ENCODE measurements around the gene ASIC4.

Gene ASIC4

GRCh38 chr2:219508971-219509779 lies 5.1 kb upstream of the ASIC4 start:
- H3K9me3 ChIP-seq (ENCODE audit: control extremely low read depth in 1 of 5, control insufficient read depth in 4 of 5, insufficient read depth in 2 of 5, low read depth in 1 of 5, low read length in 4 of 5): no peaks in the 10 kb centered on the region
- H3K36me3 ChIP-seq (ENCODE audit: control insufficient read depth in 4 of 4, insufficient read depth in 4 of 4, low read length in 3 of 4): peaks cover 0 to 24% (median 13%) of the 10 kb centered on the region in 4 experiments
- peak overlapping the region in 4 of 7 experiments; percentile 6 to 65 (median 36) for H3K4me3 ChIP-seq (ENCODE audit: control insufficient read depth in 1 of 7, extremely low read depth in 1 of 7, insufficient read depth in 4 of 7, low read depth in 2 of 7, low read length in 6 of 7)
- H3K4me1 ChIP-seq (ENCODE audit: control extremely low read depth in 1 of 4, control insufficient read depth in 4 of 4, insufficient read depth in 4 of 4, low read length in 3 of 4): peaks cover 0 to 41% (median 37%) of the 10 kb centered on the region in 4 experiments
- no peak overlapping the region for H3K27ac ChIP-seq (ENCODE audit: insufficient read depth in 1 of 2, low read depth in 1 of 2, low read length in 2 of 2, poor library complexity in 1 of 2, severe bottlenecking in 2 of 2)
- DNase-seq: peak in 2 of 3 donors; percentile 73 to 75
- H3K27me3 ChIP-seq (replicated peaks in 2 of 5; ENCODE audit: control insufficient read depth in 4 of 5, insufficient read depth in 5 of 5, low read length in 4 of 5): peaks cover 0 to 50% (median 17%) of the 10 kb centered on the region in 5 experiments
- ChIA-PET CTCF (interaction anchor here (0.9 to 60.5 kb wide), 4 partner anchors 15 to 106 kb away, joined by 3 to 1724 read pairs (median 865); partner anchors contain the start of genes ASIC4, CHPF, GMPPA and TMEM198), POLR2A (interaction anchor here (0.6 kb wide), 1 partner anchor 314 kb away, joined by 3 read pairs; no protein-coding TSS in a partner anchor)
- 18% methylated on average over 6 of the region's 14 CpGs for WGBS (ENCODE audit: insufficient coverage)

- Histone ChIP-seq H3K27me3 (replicated peaks in 2 of 5; ENCODE audit: control insufficient read depth in 4 of 5, insufficient read depth in 5 of 5, low read length in 4 of 5) (peaks cover 0 to 58% (median 20%) of the 10 kb centered on the region in 5 experiments), H3K4me1 (ENCODE audit: control extremely low read depth in 1 of 4, control insufficient read depth in 4 of 4, insufficient read depth in 4 of 4, low read length in 3 of 4) (peaks cover 0 to 47% (median 45%) of the 10 kb centered on the region in 4 experiments), H3K9me3 (ENCODE audit: control extremely low read depth in 1 of 5, control insufficient read depth in 4 of 5, insufficient read depth in 2 of 5, low read depth in 1 of 5, low read length in 4 of 5) (no peaks in the 10 kb centered on the region), H3K36me3 (ENCODE audit: control insufficient read depth in 4 of 4, insufficient read depth in 4 of 4, low read length in 3 of 4) (peaks cover 0 to 18% (median 7%) of the 10 kb centered on the region in 4 experiments), H3K4me3 (ENCODE audit: control insufficient read depth in 1 of 7, extremely low read depth in 1 of 7, insufficient read depth in 4 of 7, low read depth in 2 of 7, low read length in 6 of 7) (peak overlapping the region in 6 of 7 experiments; percentile 6 to 65 (median 42)), H3K27ac (ENCODE audit: insufficient read depth in 1 of 2, low read depth in 1 of 2, low read length in 2 of 2, poor library complexity in 1 of 2, severe bottlenecking in 2 of 2) (no peak overlapping the region)
- peak; percentile 77 to 89 (median 79) for DNase-seq
- ChIA-PET POLR2A (interaction anchor here (0.6 to 1.2 kb wide), 3 partner anchors 12 to 24 kb away, joined by 3 to 4 read pairs (median 4); partner anchors contain the start of gene GMPPA), CTCF (interaction anchor here (0.8 to 60.5 kb wide), 7 partner anchors 14 to 107 kb away, joined by 3 to 1724 read pairs (median 4); partner anchors contain the start of genes ASIC4, CHPF, GMPPA and TMEM198)
- under 1% methylated on average over 19 of the region's 26 CpGs for WGBS (ENCODE audit: insufficient coverage)
Measured at GRCh38 chr2:219509780-219510511, 4.3 kb upstream of the ASIC4 start.

- peaks cover 0 to 64% (median 20%) of the 10 kb centered on the region in 5 experiments for H3K27me3 ChIP-seq (replicated peaks in 2 of 5; ENCODE audit: control insufficient read depth in 4 of 5, insufficient read depth in 5 of 5, low read length in 4 of 5)
- CTCF ChIA-PET: interaction anchor here (0.8 to 60.5 kb wide), 6 partner anchors 14 to 107 kb away, joined by 3 to 1724 read pairs (median 5); partner anchors contain the start of genes ASIC4, CHPF, GMPPA and TMEM198
- H3K36me3 ChIP-seq (ENCODE audit: control insufficient read depth in 4 of 4, insufficient read depth in 4 of 4, low read length in 3 of 4): peaks cover 0 to 11% (median 5%) of the 10 kb centered on the region in 4 experiments
- no peak for DNase-seq
- peak overlapping the region in 3 of 7 experiments; percentile 6 to 65 (median 46) for H3K4me3 ChIP-seq (ENCODE audit: control insufficient read depth in 1 of 7, extremely low read depth in 1 of 7, insufficient read depth in 4 of 7, low read depth in 2 of 7, low read length in 6 of 7)
- no peaks in the 10 kb centered on the region for H3K9me3 ChIP-seq (ENCODE audit: control extremely low read depth in 1 of 5, control insufficient read depth in 4 of 5, insufficient read depth in 2 of 5, low read depth in 1 of 5, low read length in 4 of 5)
- no peak overlapping the region for H3K27ac ChIP-seq (ENCODE audit: insufficient read depth in 1 of 2, low read depth in 1 of 2, low read length in 2 of 2, poor library complexity in 1 of 2, severe bottlenecking in 2 of 2)
- POLR2A ChIA-PET: interaction anchor here (0.6 to 1.2 kb wide), 3 partner anchors 12 to 24 kb away, joined by 3 to 4 read pairs (median 4); partner anchors contain the start of gene GMPPA
- H3K4me1 ChIP-seq (ENCODE audit: control extremely low read depth in 1 of 4, control insufficient read depth in 4 of 4, insufficient read depth in 4 of 4, low read length in 3 of 4): peaks cover 0 to 49% (median 46%) of the 10 kb centered on the region in 4 experiments
- 14% methylated on average over 4 of the region's 22 CpGs for WGBS (ENCODE audit: insufficient coverage)
Measured at GRCh38 chr2:219510512-219511135, 3.7 kb upstream of the ASIC4 start.

- peaks cover 0 to 3% (median under 1%) of the 10 kb centered on the region in 4 experiments for H3K36me3 ChIP-seq (ENCODE audit: control insufficient read depth in 4 of 4, insufficient read depth in 4 of 4, low read length in 3 of 4)
- H3K4me3 ChIP-seq (ENCODE audit: control insufficient read depth in 1 of 7, extremely low read depth in 1 of 7, insufficient read depth in 4 of 7, low read depth in 2 of 7, low read length in 6 of 7): no peak overlapping the region
- H3K27ac ChIP-seq (ENCODE audit: insufficient read depth in 1 of 2, low read depth in 1 of 2, low read length in 2 of 2, poor library complexity in 1 of 2, severe bottlenecking in 2 of 2): no peak overlapping the region
- H3K9me3 ChIP-seq (ENCODE audit: control extremely low read depth in 1 of 5, control insufficient read depth in 4 of 5, insufficient read depth in 2 of 5, low read depth in 1 of 5, low read length in 4 of 5): no peaks in the 10 kb centered on the region
- H3K27me3 ChIP-seq (replicated peaks in 2 of 5; ENCODE audit: control insufficient read depth in 4 of 5, insufficient read depth in 5 of 5, low read length in 4 of 5): peaks cover 0 to 76% (median 25%) of the 10 kb centered on the region in 5 experiments
- peaks cover 0 to 50% (median 46%) of the 10 kb centered on the region in 4 experiments for H3K4me1 ChIP-seq (ENCODE audit: control extremely low read depth in 1 of 4, control insufficient read depth in 4 of 4, insufficient read depth in 4 of 4, low read length in 3 of 4)
- 8% methylated on average over 6 of the region's 15 CpGs for WGBS (ENCODE audit: insufficient coverage)
- DNase-seq: no peak
- POLR2A ChIA-PET: no interaction called here
- CTCF ChIA-PET: interaction anchor here (0.7 to 60.5 kb wide), 5 partner anchors 13 to 105 kb away, joined by 3 to 1724 read pairs (median 4); partner anchors contain the start of genes ASIC4, CHPF, GMPPA and TMEM198
Measured at GRCh38 chr2:219511547-219512325, 2.5 kb upstream of the ASIC4 start.

- WGBS (ENCODE audit: insufficient coverage): 15% methylated on average over 12 of the region's 16 CpGs
- Histone ChIP-seq H3K9me3 (ENCODE audit: control extremely low read depth in 1 of 5, control insufficient read depth in 4 of 5, insufficient read depth in 2 of 5, low read depth in 1 of 5, low read length in 4 of 5) (no peaks in the 10 kb centered on the region), H3K27me3 (replicated peaks in 2 of 5; ENCODE audit: control insufficient read depth in 4 of 5, insufficient read depth in 5 of 5, low read length in 4 of 5) (peaks cover 0 to 84% (median 30%) of the 10 kb centered on the region in 5 experiments), H3K4me3 (ENCODE audit: control insufficient read depth in 1 of 7, extremely low read depth in 1 of 7, insufficient read depth in 4 of 7, low read depth in 2 of 7, low read length in 6 of 7) (no peak overlapping the region), H3K36me3 (ENCODE audit: control insufficient read depth in 4 of 4, insufficient read depth in 4 of 4, low read length in 3 of 4) (no peaks in the 10 kb centered on the region), H3K27ac (ENCODE audit: insufficient read depth in 1 of 2, low read depth in 1 of 2, low read length in 2 of 2, poor library complexity in 1 of 2, severe bottlenecking in 2 of 2) (no peak overlapping the region), H3K4me1 (ENCODE audit: control extremely low read depth in 1 of 4, control insufficient read depth in 4 of 4, insufficient read depth in 4 of 4, low read length in 3 of 4) (peaks cover 0 to 57% (median 47%) of the 10 kb centered on the region in 4 experiments)
- CTCF ChIA-PET: interaction anchor here (2.6 to 60.5 kb wide), 3 partner anchors 12 to 110 kb away, joined by 7 to 1724 read pairs (median 1724); partner anchors contain the start of genes ASIC4, CHPF, GMPPA and TMEM198
- DNase-seq: no peak
- POLR2A ChIA-PET: no interaction called here
Measured at GRCh38 chr2:219512524-219513216, 1.6 kb upstream of the ASIC4 start.
